Spleen (tissue), 11 donors: ENCODE data around the gene MUC5B. TPM values are rescaled to one million over a fixed set of nuclear protein-coding genes. Genes with fewer than 3 reads are reported as not detected.

Experiments used
- DNase-seq: peaks from one replicate; pipeline ENCODE4 v3.0.0-alpha.2; 2020
- H3K27ac ChIP-seq, 8 donors: fragments of 200-600 bp; sonication (generic) in 7 of 8; 1 replicate in 4 of 8; 2 replicates in 4 of 8; pipeline versions ENCODE4 v1.5.0 to v1.8.0; 2016 to 2021; ENCODE audit warnings: inconsistent platforms in 4 of 8, mild to moderate bottlenecking in 4 of 8, moderate library complexity in 1 of 8
- H3K27me3 ChIP-seq, 7 donors: fragments of 200-600 bp; sonication (generic) in 6 of 7; replicated peaks in 1 of 7; 1 replicate in 4 of 7; 2 replicates in 3 of 7; pipeline versions ENCODE4 v1.5.0 to v1.8.0; 2016 to 2021; ENCODE audit warnings: inconsistent platforms in 3 of 7, mild to moderate bottlenecking in 1 of 7
- H3K36me3 ChIP-seq, 6 donors: fragments of 200-600 bp; sonication (generic) in 5 of 6; 1 replicate in 4 of 6; 2 replicates in 2 of 6; pipeline versions ENCODE4 v1.5.0 to v1.8.0; 2016 to 2021; ENCODE audit warnings: inconsistent platforms in 2 of 6
- H3K4me1 ChIP-seq, 6 donors: fragments of 200-600 bp; sonication (generic) in 5 of 6; 1 replicate in 3 of 6; 2 replicates in 3 of 6; pipeline versions ENCODE4 v1.5.0 to v1.8.0; 2016 to 2021; ENCODE audit warnings: inconsistent platforms in 3 of 6
- H3K4me3 ChIP-seq, 8 donors: fragments of 200-600 bp; sonication (generic) in 7 of 8; 1 replicate in 4 of 8; 2 replicates in 4 of 8; pipeline versions ENCODE4 v1.5.0 to v1.8.0; 2016 to 2021; ENCODE audit warnings: inconsistent platforms in 4 of 8, mild to moderate bottlenecking in 4 of 8, moderate library complexity in 2 of 8
- H3K9me3 ChIP-seq, 8 donors: fragments of 200-600 bp; sonication (generic) in 7 of 8; 1 replicate in 4 of 8; 2 replicates in 4 of 8; pipeline versions ENCODE4 v1.5.0 to v1.8.0; 2016 to 2021; ENCODE audit warnings: inconsistent platforms in 4 of 8
- POLR2A ChIP-seq, 3 donors: fragments of 450-650 bp; IDR thresholded peaks; one replicate each; pipeline ENCODE4 v1.5.1; 2017; ENCODE audit warnings: antibody characterized with exemption in 3 of 3, mild to moderate bottlenecking in 1 of 3
- POLR2AphosphoS5 ChIP-seq, 3 donors: sonication (generic); formaldehyde crosslinking; IDR thresholded peaks; one replicate each; pipeline ENCODE4 v1.5.1; 2017; ENCODE audit warnings: antibody characterized with exemption in 3 of 3
- WGBS, 5 donors: extraction: QIAGEN DNeasy Blood & Tissue Kit in 3 of 5; methylation state at CpG; one replicate each; pipeline versions ENCODE4 v1.1.5 to v1.1.7; 2013 to 2018; 5-methylcytosine and 5-hydroxymethylcytosine counted together
- intact Hi-C: fragments of 100-400 bp; cut with DNase I; formaldehyde crosslinking; loops from one replicate; pipeline ENCODE4 v1.15.0; 2023; ENCODE audit warnings: low total_unique reads
- polyA plus RNA-seq, 3 donors: library from polyadenylated mRNA; stranded (reverse); fragments of 200-250 nt; gene quantifications; one replicate each; pipeline ENCODE4 v1.2.1, GENCODE V29; 2013
- total RNA-seq, 7 donors: library from RNA; depleted of rRNA in 3 of 7; stranded (reverse); fragments of >200 nt in 3 of 7; fragmentation: NEBNext Ultra II Directional in 4 of 7; extraction: Animal tissue kit (Norgen Biotek cat#: 25700) in 4 of 7; gene quantifications; one replicate each; pipeline versions ENCODE4 v1.1.0 to v1.2.1, GENCODE V29; 2016 to 2021
- TF ChIP-seq, protein P1 (sequence below), 11 experiments: fragments of 200-600 bp in 7 of 11; fragments of 450-650 bp in 4 of 11; sonication (generic) in 4 of 11; IDR thresholded peaks in 8 of 11; conservative IDR thresholded peaks in 3 of 11; 1 replicate in 7 of 11; 2 replicates in 4 of 11; pipeline versions ENCODE4 v1.4.0 to v1.8.0; 2016 to 2021; ENCODE audit warnings: antibody characterized with exemption in 11 of 11, inconsistent platforms in 4 of 11, mild to moderate bottlenecking in 1 of 11
- donor health status: healthy with polysubstance abuse.
- donor health status: DM: no; HTN: no; CAD: no; lungs with moderate emphysema.
- donor health status: DM: no; HTN: no; CAD: no.
- donor health status: Bipolar disorder and iron deficiency.
- donor health status: healthy.
- donor health status: DM: no; HTN: no; CAD: no.
- donor health status: DM: yes; HTN: yes; CAD: no.

The MUC5B gene
- total and polyA plus RNA-seq, 10 donors = under 0.01 to 0.09 (median under 0.01) TPM; not detected in 7

DNA sequence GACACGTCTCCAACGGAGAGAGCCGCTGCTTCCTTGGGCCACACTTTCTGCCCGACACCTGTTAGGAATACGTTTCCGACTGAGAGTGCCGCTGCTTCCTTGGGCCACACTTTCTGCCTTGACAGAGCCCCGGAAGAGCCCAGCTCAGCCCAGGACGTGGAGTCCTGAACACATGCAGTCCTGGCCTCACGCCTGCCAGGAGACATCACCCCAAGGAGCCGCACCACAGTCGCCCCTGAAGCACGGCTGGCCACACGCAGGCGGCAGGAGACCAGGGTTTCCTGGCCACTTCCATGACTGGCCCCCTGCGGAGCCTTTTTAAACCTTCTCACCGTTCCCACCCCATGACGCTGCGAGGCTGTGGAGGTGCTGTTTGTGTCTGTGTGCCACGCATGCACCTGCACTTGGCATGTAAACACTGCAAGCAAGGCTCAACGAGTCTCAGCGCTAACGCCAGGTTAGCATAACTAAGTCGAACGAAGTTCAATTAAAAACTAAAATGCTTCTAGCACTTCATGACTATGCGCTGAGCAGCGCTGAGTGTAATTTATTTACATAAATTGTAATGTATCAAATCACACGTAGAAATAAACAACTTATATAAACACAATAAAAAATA, 77.8 kb downstream of the MUC5B start:
- intact Hi-C loops = loop anchor here (10.0 kb wide), 1 partner anchor 224 kb away; no protein-coding TSS in a partner anchor
- Histone ChIP-seq H3K27me3 (no peaks in the 10 kb centered on the region), H3K36me3 (peaks cover 0 to 86% (median 23%) of the 10 kb centered on the region in 6 donors), H3K27ac (no peak overlapping the region), H3K4me3 (no peak overlapping the region), H3K9me3 (no peaks in the 10 kb centered on the region), H3K4me1 (peaks cover 18 to 87% (median 69%) of the 10 kb centered on the region in 6 donors)
- peak; percentile 44 for DNase-seq
- no peak for TF ChIP-seq POLR2AphosphoS5 (IDR thresholded peaks at IDR 0.05)
- TF ChIP-seq, protein P1, sequence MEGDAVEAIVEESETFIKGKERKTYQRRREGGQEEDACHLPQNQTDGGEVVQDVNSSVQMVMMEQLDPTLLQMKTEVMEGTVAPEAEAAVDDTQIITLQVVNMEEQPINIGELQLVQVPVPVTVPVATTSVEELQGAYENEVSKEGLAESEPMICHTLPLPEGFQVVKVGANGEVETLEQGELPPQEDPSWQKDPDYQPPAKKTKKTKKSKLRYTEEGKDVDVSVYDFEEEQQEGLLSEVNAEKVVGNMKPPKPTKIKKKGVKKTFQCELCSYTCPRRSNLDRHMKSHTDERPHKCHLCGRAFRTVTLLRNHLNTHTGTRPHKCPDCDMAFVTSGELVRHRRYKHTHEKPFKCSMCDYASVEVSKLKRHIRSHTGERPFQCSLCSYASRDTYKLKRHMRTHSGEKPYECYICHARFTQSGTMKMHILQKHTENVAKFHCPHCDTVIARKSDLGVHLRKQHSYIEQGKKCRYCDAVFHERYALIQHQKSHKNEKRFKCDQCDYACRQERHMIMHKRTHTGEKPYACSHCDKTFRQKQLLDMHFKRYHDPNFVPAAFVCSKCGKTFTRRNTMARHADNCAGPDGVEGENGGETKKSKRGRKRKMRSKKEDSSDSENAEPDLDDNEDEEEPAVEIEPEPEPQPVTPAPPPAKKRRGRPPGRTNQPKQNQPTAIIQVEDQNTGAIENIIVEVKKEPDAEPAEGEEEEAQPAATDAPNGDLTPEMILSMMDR (IDR thresholded peaks at IDR 0.05 in 8 of 11, conservative IDR thresholded peaks at IDR 0.05 in 3 of 11) = no peak
- no peak for TF ChIP-seq POLR2A (IDR thresholded peaks at IDR 0.05)
- WGBS, 5 donors = 93 to 97% (median 95%) methylated on average over 21 to 28 of the region's 28 CpGs

GRCh38 chr11:1301220-1302000, 78.5 kb downstream of the MUC5B start:
- intact Hi-C loops = loop anchor here (10.0 kb wide), 1 partner anchor 223 kb away; no protein-coding TSS in a partner anchor
- H3K27ac ChIP-seq = peak overlapping the region in 3 of 8 donors; percentile 51 to 62 (median 61)
- no peaks in the 10 kb centered on the region for H3K9me3 ChIP-seq
- DNase-seq = peak; percentile 35
- no peaks in the 10 kb centered on the region for H3K27me3 ChIP-seq
- peaks cover 19 to 95% (median 76%) of the 10 kb centered on the region in 6 donors for H3K4me1 ChIP-seq
- TF ChIP-seq POLR2AphosphoS5 (IDR thresholded peaks at IDR 0.05) (no peak), POLR2A (IDR thresholded peaks at IDR 0.05) (no peak)
- TF ChIP-seq, protein P1 (IDR thresholded peaks at IDR 0.05 in 8 of 11, conservative IDR thresholded peaks at IDR 0.05 in 3 of 11) = no peak
- no peak overlapping the region for H3K4me3 ChIP-seq
- H3K36me3 ChIP-seq = peaks cover 0 to 84% (median 25%) of the 10 kb centered on the region in 6 donors
- WGBS, 5 donors = 82 to 91% (median 86%) methylated on average over 21 to 22 of the region's 22 CpGs

GRCh38 chr11:1302041-1302460, 79.2 kb downstream of the MUC5B start:
- 80 to 93% (median 89%) methylated on average over 2 to 13 of the region's 13 CpGs for WGBS, 5 donors
- Histone ChIP-seq H3K4me1 (peaks cover 26 to 99% (median 82%) of the 10 kb centered on the region in 6 donors), H3K36me3 (peaks cover 0 to 82% (median 25%) of the 10 kb centered on the region in 6 donors), H3K4me3 (no peak overlapping the region), H3K9me3 (no peaks in the 10 kb centered on the region), H3K27ac (peak overlapping the region in 3 of 8 donors; percentile 51 to 62 (median 61)), H3K27me3 (no peaks in the 10 kb centered on the region)
- intact Hi-C loops = loop anchor here (10.0 kb wide), 1 partner anchor 223 kb away; no protein-coding TSS in a partner anchor
- peak; percentile 74 for DNase-seq
- TF ChIP-seq POLR2AphosphoS5 (IDR thresholded peaks at IDR 0.05) (peak in 1 of 3 donors; percentile 3), POLR2A (IDR thresholded peaks at IDR 0.05) (no peak)
- TF ChIP-seq, protein P1 (IDR thresholded peaks at IDR 0.05 in 8 of 11, conservative IDR thresholded peaks at IDR 0.05 in 3 of 11) = no peak
